ENCODE data around the gene ACIN1.

The ACIN1 gene

GRCh38 chr14:23119363-23120327, 24.7 kb upstream of the ACIN1 start:
- Histone ChIP-seq H3K9ac (no peak overlapping the region), H3K4me1 (ENCODE audit: low read depth, poor library complexity, severe bottlenecking) (peaks cover 14% of the 10 kb centered on the region)

GRCh38 chr14:23118506-23119362, 23.8 kb upstream of the ACIN1 start, which contains the start of gene CEBPE:
Gene CEBPE, minus strand, starts transcription at chr14:23119255. Its CDS starts 164 bp downstream, at chr14:23119091.
- H3K36me3 ChIP-seq (ENCODE audit: insufficient read depth) = no peaks in the 10 kb centered on the region
- H3K27me3 ChIP-seq (ENCODE audit: insufficient read depth, low read depth) = no peaks in the 10 kb centered on the region
- TF ChIP-seq CTCF (conservative IDR thresholded peaks at IDR 0.05; ENCODE audit: low read depth, low read length) = no peak
- no peak within 1 kb of the TSS for H3K27ac ChIP-seq
- no peak within 1 kb of the TSS for H3K9ac ChIP-seq
- H3K79me2 ChIP-seq (ENCODE audit: insufficient read depth, low read depth) = no peaks in the 10 kb centered on the region
- H3K4me3 ChIP-seq (IDR thresholded peaks at IDR 0.05; ENCODE audit: insufficient read depth, low read depth, low read length) = no peak within 1 kb of the TSS
- H4K20me1 ChIP-seq (ENCODE audit: insufficient read depth) = no peaks in the 10 kb centered on the region
- H2AFZ ChIP-seq (ENCODE audit: low read depth) = no peak within 1 kb of the TSS
- no peak within 1 kb of the TSS for H3K4me2 ChIP-seq
- H3K4me1 ChIP-seq (ENCODE audit: low read depth, poor library complexity, severe bottlenecking) = peaks cover 14% of the 10 kb centered on the region

More at GRCh38 chr14:23119363-23120327, 24.7 kb upstream of the ACIN1 start:
- TF ChIP-seq CTCF (conservative IDR thresholded peaks at IDR 0.05; ENCODE audit: low read depth, low read length) = no peak
- H3K4me3 ChIP-seq (IDR thresholded peaks at IDR 0.05; ENCODE audit: insufficient read depth, low read depth, low read length) = no peak overlapping the region
- no peaks in the 10 kb centered on the region for H3K79me2 ChIP-seq (ENCODE audit: insufficient read depth, low read depth)
- no peak overlapping the region for H2AFZ ChIP-seq (ENCODE audit: low read depth)
- H3K27me3 ChIP-seq (ENCODE audit: insufficient read depth, low read depth) = no peaks in the 10 kb centered on the region
- H3K27ac ChIP-seq = no peak overlapping the region
- no peaks in the 10 kb centered on the region for H4K20me1 ChIP-seq (ENCODE audit: insufficient read depth)
- H3K36me3 ChIP-seq (ENCODE audit: insufficient read depth) = no peaks in the 10 kb centered on the region
- no peak overlapping the region for H3K4me2 ChIP-seq

- Histone ChIP-seq H3K4me3 (IDR thresholded peaks at IDR 0.05; ENCODE audit: insufficient read depth, low read depth, low read length) (no peak overlapping the region), H3K9ac (no peak overlapping the region), H3K79me2 (ENCODE audit: insufficient read depth, low read depth) (no peaks in the 10 kb centered on the region), H3K27me3 (ENCODE audit: insufficient read depth, low read depth) (no peaks in the 10 kb centered on the region), H3K4me2 (no peak overlapping the region), H3K27ac (no peak overlapping the region), H3K36me3 (ENCODE audit: insufficient read depth) (no peaks in the 10 kb centered on the region), H4K20me1 (ENCODE audit: insufficient read depth) (no peaks in the 10 kb centered on the region), H3K4me1 (ENCODE audit: low read depth, poor library complexity, severe bottlenecking) (peaks cover 14% of the 10 kb centered on the region), H2AFZ (ENCODE audit: low read depth) (no peak overlapping the region)
- no peak for TF ChIP-seq CTCF (conservative IDR thresholded peaks at IDR 0.05; ENCODE audit: low read depth, low read length)
Observed at GRCh38 chr14:23117371-23118020, 22.6 kb upstream of the ACIN1 start.

- Histone ChIP-seq H3K4me3 (IDR thresholded peaks at IDR 0.05; ENCODE audit: insufficient read depth, low read depth, low read length) (no peak overlapping the region), H4K20me1 (ENCODE audit: insufficient read depth) (no peaks in the 10 kb centered on the region), H3K27ac (no peak overlapping the region), H2AFZ (ENCODE audit: low read depth) (no peak overlapping the region), H3K79me2 (ENCODE audit: insufficient read depth, low read depth) (no peaks in the 10 kb centered on the region), H3K4me1 (ENCODE audit: low read depth, poor library complexity, severe bottlenecking) (peaks cover 5% of the 10 kb centered on the region), H3K9ac (no peak overlapping the region), H3K36me3 (ENCODE audit: insufficient read depth) (no peaks in the 10 kb centered on the region), H3K27me3 (ENCODE audit: insufficient read depth, low read depth) (no peaks in the 10 kb centered on the region), H3K4me2 (no peak overlapping the region)
- TF ChIP-seq CTCF (conservative IDR thresholded peaks at IDR 0.05; ENCODE audit: low read depth, low read length) = no peak
Observed at GRCh38 chr14:23115918-23116317, 21.0 kb upstream of the ACIN1 start.
